ENCODE measurements around the gene EFS. TPM values are rescaled to one million over a fixed set of nuclear protein-coding genes. Genes with fewer than 3 reads are reported as not detected.

EFS gene
- total and polyA plus RNA-seq, 2 of the 8 experiments (the other 6 are each of a cell fraction or from before 2014, with no cell fraction given), result 27.8 to 28.6 TPM

- Histone ChIP-seq H3K14ac (ENCODE audit: insufficient read length) (no peak overlapping the region), H3K9ac (replicated peaks in 1 of 4; ENCODE audit: extremely low read depth in 1 of 4, low read depth in 3 of 4, low read length in 3 of 4) (no peak overlapping the region), H4K5ac (ENCODE audit: insufficient read length, low read depth, low read length) (no peak overlapping the region), H3K18ac (ENCODE audit: extremely low read depth, low read length) (no peak overlapping the region), H2BK15ac (ENCODE audit: low read length) (no peak overlapping the region), H4K8ac (ENCODE audit: extremely low read depth, insufficient read depth, low read length) (no peak overlapping the region), H3K23me2 (ENCODE audit: low read depth, low read length) (no peaks in the 10 kb centered on the region), H3K9me3 (ENCODE audit: insufficient read depth in 2 of 2, low read depth in 1 of 2, low read length in 1 of 2) (no peaks in the 10 kb centered on the region), H2BK12ac (ENCODE audit: low read depth, low read length) (no peak overlapping the region), H4K91ac (replicated peaks; ENCODE audit: insufficient read length, low read length) (no peak overlapping the region), H3K4me1 (replicated peaks in 1 of 4; ENCODE audit: control insufficient read depth in 3 of 4, insufficient read depth in 4 of 4, low read length in 3 of 4) (no peaks in the 10 kb centered on the region; a peak in 1 of 7 replicates), H3K79me2 (ENCODE audit: control insufficient read depth in 1 of 2, insufficient read depth in 2 of 2, low read length in 2 of 2) (no peaks in the 10 kb centered on the region), H3K4ac (replicated peaks; ENCODE audit: insufficient read length, low read depth, low read length) (no peak overlapping the region), H3K79me1 (ENCODE audit: low read depth, low read length) (no peaks in the 10 kb centered on the region), H2AFZ (ENCODE audit: low read length) (no peak overlapping the region), H3K27me3 (replicated peaks in 1 of 4; ENCODE audit: control insufficient read depth in 3 of 4, extremely low read depth in 1 of 4, insufficient read depth in 3 of 4, low read length in 3 of 4) (no peaks in the 10 kb centered on the region; a peak in 1 of 7 replicates), H3K4me3 (ENCODE audit: extremely low read depth in 1 of 4, insufficient read depth in 2 of 4, low read depth in 3 of 4, low read length in 4 of 4) (no peak overlapping the region), H2BK5ac (ENCODE audit: low read depth, low read length) (no peak overlapping the region), H3K36me3 (ENCODE audit: control insufficient read depth in 2 of 4, insufficient read depth in 4 of 4, low read length in 3 of 4) (no peaks in the 10 kb centered on the region), H3K27ac (ENCODE audit: low read depth, low read length) (no peak overlapping the region), H3K4me2 (ENCODE audit: insufficient read depth in 1 of 2, low read depth in 2 of 2, low read length in 2 of 2) (no peak overlapping the region), H3K56ac (replicated peaks; ENCODE audit: insufficient read length, low read depth, low read length) (no peak overlapping the region), H2BK120ac (replicated peaks; ENCODE audit: low read depth, low read length) (no peak overlapping the region), H3K23ac (ENCODE audit: insufficient read length) (no peak overlapping the region), H2BK20ac (ENCODE audit: low read length) (no peak overlapping the region), H2AK5ac (ENCODE audit: low read depth, low read length) (no peak overlapping the region), H4K20me1 (replicated peaks in 1 of 2; ENCODE audit: control insufficient read depth in 1 of 2, insufficient read depth in 2 of 2, low read length in 2 of 2) (peaks cover 0 to 2% of the 10 kb centered on the region in 2 experiments)
- WGBS, 2 experiments (ENCODE audit: extremely low coverage in 1 of 2, insufficient coverage in 1 of 2, insufficient read length in 1 of 2, insufficient replicate concordance in 2 of 2, low coverage in 1 of 2, low lambda C conversion rate in 2 of 2, missing lambda C conversion rate in 1 of 2), result 93% methylated on average over 3 of the region's 3 CpGs; no CpG with 5 or more reads in 1 of the 2 experiments
- POLR2A ChIA-PET (ENCODE audit: partially characterized antibody), result no interaction called here
- no peak for DNase-seq (ENCODE audit: low read depth in 1 of 2, low spot score in 2 of 2)
- CTCF ChIA-PET (ENCODE audit: partially characterized antibody), result interaction anchor here (1.8 kb wide), 1 partner anchor 12 kb away, joined by 4 read pairs; no protein-coding TSS in a partner anchor
- FAIRE-seq, result no peak
- TF ChIP-seq EZH2 (IDR thresholded peaks at IDR 0.05; ENCODE audit: low read depth, low read length, severe bottlenecking) (no peak), NANOG (IDR thresholded peaks at IDR 0.05; ENCODE audit: insufficient read depth, low read depth, low read length, poor library complexity, severe bottlenecking) (no peak), CHD2 (IDR thresholded peaks at IDR 0.05; ENCODE audit: low read length) (no peak), ASH2L (IDR thresholded peaks at IDR 0.05; ENCODE audit: low read length) (no peak), SUZ12 (IDR thresholded peaks at IDR 0.05; ENCODE audit: low read length) (no peak), POU5F1 (IDR thresholded peaks at IDR 0.05; ENCODE audit: low read depth, low read length) (no peak), RNF2 (IDR thresholded peaks at IDR 0.05; ENCODE audit: borderline replicate concordance, low read depth, low read length, missing control alignments, poor library complexity, severe bottlenecking) (no peak), ATF2 (IDR thresholded peaks at IDR 0.05; ENCODE audit: low read length) (no peak), SAP30 (IDR thresholded peaks at IDR 0.05; ENCODE audit: insufficient read depth, insufficient replicate concordance, low read length) (no peak)
These were observed 34.2 kb upstream of the EFS start for GRCh38 chr14:23399136-23399535.
